Measurements from ENCODE around the gene BMPR1B.

GRCh38 chr4:95204873-95205272 is 447.1 kb downstream of the BMPR1B start:
- TF ChIP-seq CTCF (IDR thresholded peaks at IDR 0.05; ENCODE audit: low read depth, low read length, poor library complexity, severe bottlenecking), result no peak
- TF ChIP-seq EZH2phosphoT487 (IDR thresholded peaks at IDR 0.05; ENCODE audit: borderline replicate concordance, low read length), result no peak

Data from DOHH2 (cell line).